SJSA1 (cell line): Measurements from ENCODE around the gene MRAS. TPM values are rescaled to one million over a fixed set of nuclear protein-coding genes. Genes with fewer than 3 reads are reported as not detected.

Experiments
- DNase-seq, 2 experiments: peaks; one replicate each; pipeline ENCODE4 v3.0.0-alpha.2; 2015 to 2020; ENCODE audit warnings: low spot score in 2 of 2, low read depth in 1 of 2
- H3K27ac ChIP-seq: fragments of 250-450 bp; sonication (Bioruptor Pico); 2 replicates; pipeline ENCODE4 v1.5.1; 2020; ENCODE audit warnings: mild to moderate bottlenecking, moderate library complexity
- H3K27me3 ChIP-seq: fragments of 250-450 bp; sonication (Bioruptor Pico); replicated peaks from 2 replicates; pipeline ENCODE4 v1.5.1; 2020; ENCODE audit warnings: mild to moderate bottlenecking, moderate library complexity
- H3K36me3 ChIP-seq: fragments of 250-450 bp; sonication (Bioruptor Pico); 2 replicates; pipeline ENCODE4 v1.5.1; 2020; ENCODE audit warnings: mild to moderate bottlenecking
- H3K4me1 ChIP-seq: fragments of 250-450 bp; sonication (Bioruptor Pico); replicated peaks from 2 replicates; pipeline ENCODE4 v1.6.1; 2021; ENCODE audit warnings: mild to moderate bottlenecking
- H3K4me3 ChIP-seq: fragments of 250-450 bp; sonication (Bioruptor Pico); 2 replicates; pipeline ENCODE4 v1.5.1; 2020; ENCODE audit warnings: mild to moderate bottlenecking
- H3K9me3 ChIP-seq: fragments of 250-450 bp; sonication (Bioruptor Pico); replicated peaks from 2 replicates; pipeline ENCODE4 v1.5.1; 2020; ENCODE audit warnings: mild to moderate bottlenecking
- total RNA-seq: library from RNA; depleted of rRNA; stranded (reverse); fragments of >200 nt; shearing (Covaris generic); gene quantifications from 2 replicates; pipeline ENCODE4 v1.2.3, GENCODE V29; 2014

The MRAS gene
- total RNA-seq, 1 experiment from 2014 or later = 155 TPM

- H3K27ac ChIP-seq = no peak overlapping the region
- H3K27me3 ChIP-seq = peaks cover 10% of the 10 kb centered on the region; the same call in 1 of the 2 replicates
- H3K36me3 ChIP-seq = no peaks in the 10 kb centered on the region
- H3K4me1 ChIP-seq = peaks cover 41% of the 10 kb centered on the region
- DNase-seq = no peak
- H3K4me3 ChIP-seq = no peak overlapping the region
- H3K9me3 ChIP-seq = peaks cover 3% of the 10 kb centered on the region; the same call in 1 of the 2 replicates
Measured at GRCh38 chr3:138435840-138436239, 87.5 kb downstream of the MRAS start.

- no peak overlapping the region for H3K4me3 ChIP-seq
- H3K27me3 ChIP-seq = peaks cover 10% of the 10 kb centered on the region; the same call in 1 of the 2 replicates
- no peaks in the 10 kb centered on the region for H3K36me3 ChIP-seq
- no peak overlapping the region for H3K27ac ChIP-seq
- DNase-seq = no peak
- H3K4me1 ChIP-seq = peaks cover 55% of the 10 kb centered on the region
- peaks cover 3% of the 10 kb centered on the region; the same call in 1 of the 2 replicates for H3K9me3 ChIP-seq
Measured at GRCh38 chr3:138437281-138437680, 88.9 kb downstream of the MRAS start.

- peak; percentile 60 to 61 for DNase-seq
- Histone ChIP-seq H3K4me3 (no peak overlapping the region), H3K4me1 (peaks cover 61% of the 10 kb centered on the region), H3K9me3 (peaks cover 2% of the 10 kb centered on the region; the same call in 1 of the 2 replicates), H3K27ac (no peak overlapping the region), H3K27me3 (peaks cover 10% of the 10 kb centered on the region; the same call in 1 of the 2 replicates), H3K36me3 (no peaks in the 10 kb centered on the region)
Measured at GRCh38 chr3:138438896-138439295, 90.5 kb downstream of the MRAS start.

GRCh38 chr3:138439646-138440045 lies 91.3 kb downstream of the MRAS start:
- Histone ChIP-seq H3K27ac (no peak overlapping the region), H3K9me3 (no peaks in the 10 kb centered on the region), H3K27me3 (peaks cover 8% of the 10 kb centered on the region; the same call in 1 of the 2 replicates), H3K4me1 (peaks cover 55% of the 10 kb centered on the region), H3K36me3 (no peaks in the 10 kb centered on the region), H3K4me3 (no peak overlapping the region)
- peak in 1 of 2 experiments; percentile 24 for DNase-seq

- peaks cover 51% of the 10 kb centered on the region for H3K4me1 ChIP-seq
- H3K27me3 ChIP-seq = peaks cover 3% of the 10 kb centered on the region; the same call in 1 of the 2 replicates
- no peaks in the 10 kb centered on the region for H3K9me3 ChIP-seq
- peak; percentile 46 to 64 for DNase-seq
- no peaks in the 10 kb centered on the region for H3K36me3 ChIP-seq
- no peak overlapping the region for H3K4me3 ChIP-seq
- H3K27ac ChIP-seq = no peak overlapping the region
Measured at GRCh38 chr3:138440121-138440521, 91.7 kb downstream of the MRAS start.

GRCh38 chr3:138440596-138440995 lies 92.2 kb downstream of the MRAS start:
- H3K27ac ChIP-seq = no peak overlapping the region
- no peak overlapping the region for H3K4me3 ChIP-seq
- DNase-seq = no peak
- H3K9me3 ChIP-seq = no peaks in the 10 kb centered on the region
- H3K36me3 ChIP-seq = no peaks in the 10 kb centered on the region
- H3K27me3 ChIP-seq = no peaks in the 10 kb centered on the region
- H3K4me1 ChIP-seq = peaks cover 47% of the 10 kb centered on the region

GRCh38 chr3:138441256-138441655 lies 92.9 kb downstream of the MRAS start:
- H3K27ac ChIP-seq = 0 out of 2 replicates have a peak overlapping the region, but pooled peaks have one; percentile 26
- H3K36me3 ChIP-seq = no peaks in the 10 kb centered on the region
- H3K4me1 ChIP-seq = peaks cover 47% of the 10 kb centered on the region
- H3K9me3 ChIP-seq = no peaks in the 10 kb centered on the region
- H3K27me3 ChIP-seq = no peaks in the 10 kb centered on the region
- no peak for DNase-seq
- no peak overlapping the region for H3K4me3 ChIP-seq

GRCh38 chr3:138441742-138442141 lies 93.4 kb downstream of the MRAS start:
- H3K4me3 ChIP-seq = no peak overlapping the region
- no peaks in the 10 kb centered on the region for H3K36me3 ChIP-seq
- 0 out of 2 replicates have a peak overlapping the region, but pooled peaks have one; percentile 26 for H3K27ac ChIP-seq
- no peaks in the 10 kb centered on the region for H3K27me3 ChIP-seq
- H3K9me3 ChIP-seq = no peaks in the 10 kb centered on the region
- H3K4me1 ChIP-seq = peaks cover 47% of the 10 kb centered on the region
- peak; percentile 55 for DNase-seq

- Histone ChIP-seq H3K9me3 (no peaks in the 10 kb centered on the region), H3K4me1 (peaks cover 47% of the 10 kb centered on the region), H3K36me3 (no peaks in the 10 kb centered on the region), H3K4me3 (no peak overlapping the region), H3K27ac (no peak overlapping the region), H3K27me3 (no peaks in the 10 kb centered on the region)
- DNase-seq = peak; percentile 64 to 77
Measured at GRCh38 chr3:138442433-138442832, 94.1 kb downstream of the MRAS start.

GRCh38 chr3:138443091-138443490 lies 94.7 kb downstream of the MRAS start:
- H3K27ac ChIP-seq = no peak overlapping the region
- peaks cover 47% of the 10 kb centered on the region for H3K4me1 ChIP-seq
- no peak overlapping the region for H3K4me3 ChIP-seq
- no peaks in the 10 kb centered on the region for H3K27me3 ChIP-seq
- no peaks in the 10 kb centered on the region for H3K9me3 ChIP-seq
- no peaks in the 10 kb centered on the region for H3K36me3 ChIP-seq
- DNase-seq = no peak

- Histone ChIP-seq H3K27ac (no peak overlapping the region), H3K36me3 (no peaks in the 10 kb centered on the region), H3K4me3 (no peak overlapping the region), H3K9me3 (no peaks in the 10 kb centered on the region), H3K27me3 (no peaks in the 10 kb centered on the region), H3K4me1 (peaks cover 41% of the 10 kb centered on the region)
- no peak for DNase-seq
Measured at GRCh38 chr3:138443521-138444503, 95.4 kb downstream of the MRAS start.

GRCh38 chr3:138445236-138445635 lies 96.9 kb downstream of the MRAS start:
- no peaks in the 10 kb centered on the region for H3K27me3 ChIP-seq
- H3K4me1 ChIP-seq = peaks cover 26% of the 10 kb centered on the region
- no peaks in the 10 kb centered on the region for H3K36me3 ChIP-seq
- no peaks in the 10 kb centered on the region for H3K9me3 ChIP-seq
- no peak overlapping the region for H3K27ac ChIP-seq
- DNase-seq = no peak
- no peak overlapping the region for H3K4me3 ChIP-seq

GRCh38 chr3:138445654-138446053 lies 97.3 kb downstream of the MRAS start:
- Histone ChIP-seq H3K9me3 (no peaks in the 10 kb centered on the region), H3K36me3 (no peaks in the 10 kb centered on the region), H3K4me3 (no peak overlapping the region), H3K4me1 (peaks cover 22% of the 10 kb centered on the region), H3K27ac (no peak overlapping the region), H3K27me3 (no peaks in the 10 kb centered on the region)
- no peak for DNase-seq

GRCh38 chr3:138448631-138449030 lies 100.3 kb downstream of the MRAS start:
- no peak for DNase-seq
- Histone ChIP-seq H3K27me3 (no peaks in the 10 kb centered on the region), H3K36me3 (no peaks in the 10 kb centered on the region), H3K27ac (no peak overlapping the region), H3K9me3 (no peaks in the 10 kb centered on the region), H3K4me1 (no peaks in the 10 kb centered on the region), H3K4me3 (no peak overlapping the region)
